NCI-H774 (cell line): ENCODE data around the gene ZNF804A.

Experiments used
- DNase-seq: peaks from one replicate; lab custom pipeline; 2025; lab: John Stamatoyannopoulos, UW

Gene ZNF804A

GRCh38 chr2:184598316-184599053, at the start of gene ZNF804A:
Gene ZNF804A, plus strand, starts transcription at chr2:184598529. Its CDS starts 431 bp downstream, at chr2:184598960.
- peak; percentile 40 for DNase-seq

- DNase-seq = no peak
Measured at GRCh38 chr2:184549153-184549552, 49.2 kb upstream of the ZNF804A start.

GRCh38 chr2:184551626-184552025, 46.7 kb upstream of the ZNF804A start:
- DNase-seq = no peak

GRCh38 chr2:184554736-184555135, 43.6 kb upstream of the ZNF804A start:
- DNase-seq = no peak

GRCh38 chr2:184555352-184555751, 43.0 kb upstream of the ZNF804A start:
- no peak for DNase-seq

- no peak for DNase-seq
Measured at GRCh38 chr2:184556639-184557038, 41.7 kb upstream of the ZNF804A start.

- DNase-seq = no peak
Measured at GRCh38 chr2:184558713-184559464, 39.4 kb upstream of the ZNF804A start.

GRCh38 chr2:184560603-184561002, 37.7 kb upstream of the ZNF804A start:
- DNase-seq = no peak

GRCh38 chr2:184562532-184562931, 35.8 kb upstream of the ZNF804A start:
- no peak for DNase-seq

- DNase-seq = no peak
Measured at GRCh38 chr2:184564092-184564491, 34.2 kb upstream of the ZNF804A start.

GRCh38 chr2:184566716-184567115, 31.6 kb upstream of the ZNF804A start:
- no peak for DNase-seq

- DNase-seq = no peak
Measured at GRCh38 chr2:184577056-184577455, 21.3 kb upstream of the ZNF804A start.

- no peak for DNase-seq
Measured at GRCh38 chr2:184577743-184578142, 20.6 kb upstream of the ZNF804A start.

- DNase-seq = no peak
Measured at GRCh38 chr2:184579226-184579625, 19.1 kb upstream of the ZNF804A start.

- DNase-seq = no peak
Measured at GRCh38 chr2:184581391-184581790, 16.9 kb upstream of the ZNF804A start.

GRCh38 chr2:184589261-184589660, 9.1 kb upstream of the ZNF804A start:
- no peak for DNase-seq

GRCh38 chr2:184596819-184597411, 1.4 kb upstream of the ZNF804A start:
- no peak for DNase-seq

- DNase-seq = peak; percentile 10
Measured at GRCh38 chr2:184597571-184597991, 748 bp upstream of the ZNF804A start.

GRCh38 chr2:184598002-184598315, 370 bp upstream of the ZNF804A start:
- DNase-seq = no peak

- no peak for DNase-seq
Measured at GRCh38 chr2:184599054-184599871, 934 bp downstream of the ZNF804A start.

GRCh38 chr2:184599872-184600222, 1.5 kb downstream of the ZNF804A start:
- DNase-seq = no peak

GRCh38 chr2:184602734-184603133, 4.4 kb downstream of the ZNF804A start:
- no peak for DNase-seq
